Esophagus muscularis mucosa (tissue), 4 donors: ENCODE data around the gene WNT3.

Experiments used
- EP300 ChIP-seq: sonication (generic); formaldehyde crosslinking; IDR thresholded peaks from one replicate; pipeline ENCODE4 v1.6.1; 2017; ENCODE audit warnings: antibody characterized with exemption
- POLR2A ChIP-seq: fragments of 450-650 bp; IDR thresholded peaks from one replicate; pipeline ENCODE4 v1.6.1; 2017; ENCODE audit warnings: antibody characterized with exemption, moderate library complexity, mild to moderate bottlenecking, low read depth
- POLR2AphosphoS5 ChIP-seq, 2 donors: sonication (generic); formaldehyde crosslinking; IDR thresholded peaks; one replicate each; pipeline ENCODE4 v1.6.1; 2017; ENCODE audit warnings: antibody characterized with exemption in 2 of 2
- TF ChIP-seq, protein P1 (sequence below), 3 experiments: fragments of 200-600 bp in 2 of 3; fragments of 450-650 bp in 1 of 3; sonication (generic) in 2 of 3; IDR thresholded peaks; one replicate each; pipeline ENCODE4 v1.5.1; 2017 to 2019; ENCODE audit warnings: antibody characterized with exemption in 3 of 3, mild to moderate bottlenecking in 2 of 3, moderate library complexity in 1 of 3

DNA sequence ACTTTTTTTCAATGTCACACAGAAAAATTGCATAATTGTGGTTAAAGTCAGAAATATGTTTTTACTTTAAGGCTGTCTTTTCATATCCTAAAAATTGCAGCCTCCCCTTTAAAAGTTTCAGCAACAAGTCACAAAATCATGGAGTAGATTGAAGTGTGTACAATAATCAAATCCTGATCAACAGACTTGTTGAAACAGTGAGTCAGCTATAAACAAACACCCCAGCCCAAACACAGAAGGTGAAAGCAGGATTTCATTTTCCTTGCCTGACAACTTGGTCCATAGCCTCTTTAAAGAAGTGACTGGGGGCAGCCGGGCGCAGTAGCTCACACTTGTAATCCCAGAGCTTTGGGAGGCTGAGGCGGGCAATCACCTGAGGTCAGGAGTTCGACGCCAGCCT, 59.9 kb downstream of the WNT3 start:
- TF ChIP-seq, protein P1, sequence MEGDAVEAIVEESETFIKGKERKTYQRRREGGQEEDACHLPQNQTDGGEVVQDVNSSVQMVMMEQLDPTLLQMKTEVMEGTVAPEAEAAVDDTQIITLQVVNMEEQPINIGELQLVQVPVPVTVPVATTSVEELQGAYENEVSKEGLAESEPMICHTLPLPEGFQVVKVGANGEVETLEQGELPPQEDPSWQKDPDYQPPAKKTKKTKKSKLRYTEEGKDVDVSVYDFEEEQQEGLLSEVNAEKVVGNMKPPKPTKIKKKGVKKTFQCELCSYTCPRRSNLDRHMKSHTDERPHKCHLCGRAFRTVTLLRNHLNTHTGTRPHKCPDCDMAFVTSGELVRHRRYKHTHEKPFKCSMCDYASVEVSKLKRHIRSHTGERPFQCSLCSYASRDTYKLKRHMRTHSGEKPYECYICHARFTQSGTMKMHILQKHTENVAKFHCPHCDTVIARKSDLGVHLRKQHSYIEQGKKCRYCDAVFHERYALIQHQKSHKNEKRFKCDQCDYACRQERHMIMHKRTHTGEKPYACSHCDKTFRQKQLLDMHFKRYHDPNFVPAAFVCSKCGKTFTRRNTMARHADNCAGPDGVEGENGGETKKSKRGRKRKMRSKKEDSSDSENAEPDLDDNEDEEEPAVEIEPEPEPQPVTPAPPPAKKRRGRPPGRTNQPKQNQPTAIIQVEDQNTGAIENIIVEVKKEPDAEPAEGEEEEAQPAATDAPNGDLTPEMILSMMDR (IDR thresholded peaks at IDR 0.05): no peak
- TF ChIP-seq POLR2A (no peak), POLR2AphosphoS5 (IDR thresholded peaks at IDR 0.05) (no peak), EP300 (no peak)
